Measurements from ENCODE around the gene JMJD8. TPM values are rescaled to one million over a fixed set of nuclear protein-coding genes. Genes with fewer than 3 reads are reported as not detected.
A peak's percentile ranks its signal among the peaks of the same experiment; 100 is the strongest.

JMJD8 gene
- total RNA-seq, 1 donor from 2014 or later = 63.4 TPM

DNA sequence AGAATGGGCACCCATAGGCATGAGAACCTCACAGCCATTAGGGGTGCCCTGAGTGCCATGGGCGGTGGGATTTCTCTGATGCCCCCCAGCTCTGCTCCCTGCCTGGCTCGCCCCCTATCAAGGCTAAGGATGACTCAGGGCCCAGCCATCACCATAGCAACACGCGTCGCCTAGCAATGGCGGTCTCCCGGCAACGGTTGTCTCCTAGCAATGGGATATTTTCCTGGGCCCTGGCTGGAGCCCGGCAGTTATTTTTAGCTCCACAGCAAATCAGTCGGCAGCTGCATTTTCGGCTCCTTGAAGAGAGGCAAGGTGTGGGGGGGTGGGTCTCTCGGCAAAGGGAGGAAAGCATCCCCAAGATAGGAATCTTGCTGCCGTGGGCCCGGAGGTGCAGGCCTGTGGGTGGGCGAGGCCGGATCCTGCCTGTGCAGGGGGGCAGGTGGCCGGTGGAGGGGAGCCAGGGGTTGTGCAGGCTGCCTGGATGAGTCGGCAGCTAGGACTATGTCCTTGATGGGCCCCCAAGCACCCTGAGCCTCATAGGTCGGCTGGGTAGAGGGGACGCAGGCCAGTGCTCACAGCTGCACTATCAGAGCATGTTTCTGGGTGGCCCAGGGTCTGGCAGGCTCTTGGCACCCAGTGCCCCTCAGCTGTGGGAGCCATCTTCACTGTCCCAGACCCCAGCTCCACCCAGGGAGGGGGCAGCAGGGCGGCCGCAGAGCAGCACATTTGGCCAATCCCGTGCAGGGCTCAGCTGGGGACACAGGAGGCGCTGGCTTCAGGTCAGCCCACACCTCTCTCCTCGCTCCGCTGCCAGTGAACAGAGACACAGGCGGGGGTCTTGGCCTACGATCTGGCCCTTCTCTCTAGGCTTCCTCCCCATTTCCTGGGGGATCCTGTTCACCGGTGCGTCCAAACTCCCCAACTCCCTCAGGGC, 25.7 kb upstream of the JMJD8 start:
- DNase-seq (ENCODE audit: low spot score) = no peak

DNA sequence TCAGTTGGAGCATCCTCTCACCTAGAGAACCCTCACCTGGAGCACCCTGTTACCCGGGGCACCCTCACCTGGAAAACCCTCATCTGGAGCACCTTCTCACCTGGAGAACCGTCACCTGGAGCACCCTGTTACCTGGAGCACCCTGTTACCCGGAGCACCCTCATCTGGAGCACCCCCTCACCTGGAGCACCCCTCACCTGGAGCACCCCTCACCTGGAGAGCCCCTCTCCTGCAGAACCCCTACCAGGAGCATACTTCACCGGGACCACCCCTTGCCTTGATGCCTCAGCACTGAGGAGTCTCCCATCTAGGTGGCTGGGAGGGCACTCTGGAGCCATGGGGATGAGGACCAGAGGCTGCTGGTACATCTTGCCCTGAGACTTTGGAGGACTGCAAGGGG, 24.8 kb upstream of the JMJD8 start:
- DNase-seq (ENCODE audit: low spot score) = no peak

DNA sequence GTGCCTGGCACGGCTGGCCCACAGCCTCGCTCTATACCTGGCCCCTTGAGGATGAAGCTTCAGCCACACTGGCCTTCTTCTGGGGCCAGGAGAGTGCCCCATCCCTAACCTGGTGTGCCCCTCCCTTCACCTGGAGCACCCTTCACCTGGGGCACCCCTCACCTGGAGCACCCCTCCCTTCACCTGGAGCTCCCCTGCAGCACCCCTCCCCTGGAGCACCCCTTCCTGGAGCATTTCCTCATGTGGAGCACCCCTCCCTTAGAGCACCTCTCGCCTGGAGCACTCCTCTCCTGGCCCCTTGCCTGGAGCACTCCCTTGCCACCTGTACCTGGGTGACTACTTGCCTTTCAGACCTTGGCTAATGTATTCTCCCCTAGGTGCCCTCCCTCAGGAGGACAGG, 23.9 kb upstream of the JMJD8 start:
- DNase-seq (ENCODE audit: low spot score) = no peak

DNA sequence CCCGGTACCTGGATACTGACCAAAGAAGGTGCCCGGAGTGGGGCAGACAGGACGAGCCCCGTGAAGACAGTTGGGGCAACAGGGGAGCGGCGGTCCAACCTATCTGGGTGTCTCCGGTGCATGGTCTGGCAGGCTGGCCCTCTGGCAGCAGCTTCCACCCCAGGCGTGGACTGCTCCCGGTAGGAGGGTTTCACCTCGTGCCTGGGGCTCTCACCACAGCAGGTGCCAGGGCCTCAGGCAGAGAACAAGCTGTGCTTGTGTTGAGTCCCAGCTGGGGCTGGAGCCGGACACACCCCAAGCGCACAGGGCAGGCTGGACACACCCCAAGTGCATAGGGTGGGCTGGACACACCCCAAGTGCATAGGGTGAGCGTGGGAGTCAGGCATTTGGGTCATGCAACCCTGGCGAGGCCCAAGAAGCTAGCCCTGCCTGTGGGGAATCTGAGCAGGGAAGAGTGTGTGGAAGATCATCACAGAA, 23.0 kb upstream of the JMJD8 start:
- DNase-seq (ENCODE audit: low spot score) = no peak

DNA sequence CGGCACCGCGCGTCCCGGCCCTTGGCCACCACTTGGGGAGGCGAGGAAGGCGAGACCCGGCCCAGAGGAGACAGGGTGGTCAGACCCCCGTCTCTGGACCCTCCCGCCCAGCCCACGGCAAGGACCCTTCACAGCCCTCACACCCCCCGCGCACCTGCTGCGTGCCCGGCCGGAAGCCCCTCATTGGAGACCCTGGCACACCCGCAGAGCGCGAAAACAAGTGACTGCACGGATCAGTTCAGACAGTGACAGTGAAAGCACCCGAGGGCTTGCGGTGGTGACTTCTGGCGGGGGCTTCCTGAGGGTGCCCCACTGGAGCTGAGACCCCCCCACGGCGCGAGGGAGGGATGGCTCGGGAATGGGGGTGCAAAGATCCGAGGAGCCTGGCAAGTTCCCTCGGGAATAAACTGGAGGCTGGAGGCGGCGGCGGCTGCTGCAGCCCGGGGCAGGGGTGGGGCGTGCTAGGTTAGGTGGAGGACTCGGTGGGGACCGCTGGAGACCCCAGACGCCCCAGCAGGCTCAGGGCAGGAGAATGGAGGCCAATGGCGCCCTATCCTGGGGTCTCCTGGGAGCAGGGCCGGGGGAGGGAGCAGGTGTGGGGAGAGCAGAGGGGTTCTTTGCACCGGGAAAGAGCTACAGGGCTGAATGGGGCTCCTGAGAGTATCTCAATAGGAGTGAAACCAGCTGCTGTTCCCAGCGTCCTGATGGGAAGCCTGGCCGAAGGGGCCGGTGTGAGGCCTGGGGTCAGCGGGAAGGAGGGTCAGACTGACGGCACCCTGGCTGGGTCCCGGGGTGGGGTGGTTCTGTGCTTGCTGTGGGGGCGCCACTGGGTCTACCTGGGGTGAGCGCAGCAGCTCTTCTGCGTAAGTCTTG, 22.3 kb upstream of the JMJD8 start:
- no peak for DNase-seq (ENCODE audit: low spot score)

DNA sequence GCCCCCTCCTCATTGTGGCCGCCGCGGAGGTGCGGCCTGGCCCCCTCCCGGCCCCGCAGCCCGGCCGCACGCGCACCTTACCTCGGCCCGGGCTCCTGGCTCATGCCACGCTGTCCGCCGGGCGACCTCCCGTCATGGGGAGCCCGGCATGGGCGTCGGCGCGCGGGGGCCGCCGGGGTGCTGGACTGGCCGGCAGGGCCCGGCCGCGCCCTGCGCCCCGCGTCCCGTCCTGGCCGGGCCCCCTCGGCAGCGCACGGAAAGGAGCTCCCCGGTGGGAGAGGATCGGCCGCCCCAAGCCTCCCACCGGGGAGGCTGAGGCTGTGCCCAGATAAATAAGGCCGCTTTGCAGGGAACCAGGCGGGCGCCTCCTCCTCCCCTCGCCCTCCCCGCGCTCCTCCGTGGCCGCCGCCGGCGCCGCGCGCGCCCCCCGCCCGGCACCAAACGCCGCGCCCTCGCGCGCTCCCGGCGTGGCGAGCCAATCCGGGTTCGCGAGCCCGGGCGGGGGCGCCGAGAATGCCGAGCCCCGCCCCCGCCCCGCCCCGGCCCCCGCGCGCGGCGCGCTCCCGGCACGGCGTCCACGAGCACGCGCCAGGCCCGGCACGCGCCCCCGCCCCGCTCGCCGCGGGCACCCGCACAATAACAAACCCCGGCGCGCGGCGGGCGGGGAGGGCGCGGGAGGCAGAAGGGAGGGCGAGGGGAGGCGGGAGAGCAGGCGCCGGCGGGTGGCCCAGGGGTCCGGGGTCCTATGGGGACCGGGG, 21.5 kb upstream of the JMJD8 start, which contains the start of gene FBXL16:
Gene FBXL16 (minus strand): TSS at position 371 of the 758 bp plus-strand sequence. CDS start 8,396 bp downstream, outside the sequence.
- no peak for DNase-seq (ENCODE audit: low spot score)

DNA sequence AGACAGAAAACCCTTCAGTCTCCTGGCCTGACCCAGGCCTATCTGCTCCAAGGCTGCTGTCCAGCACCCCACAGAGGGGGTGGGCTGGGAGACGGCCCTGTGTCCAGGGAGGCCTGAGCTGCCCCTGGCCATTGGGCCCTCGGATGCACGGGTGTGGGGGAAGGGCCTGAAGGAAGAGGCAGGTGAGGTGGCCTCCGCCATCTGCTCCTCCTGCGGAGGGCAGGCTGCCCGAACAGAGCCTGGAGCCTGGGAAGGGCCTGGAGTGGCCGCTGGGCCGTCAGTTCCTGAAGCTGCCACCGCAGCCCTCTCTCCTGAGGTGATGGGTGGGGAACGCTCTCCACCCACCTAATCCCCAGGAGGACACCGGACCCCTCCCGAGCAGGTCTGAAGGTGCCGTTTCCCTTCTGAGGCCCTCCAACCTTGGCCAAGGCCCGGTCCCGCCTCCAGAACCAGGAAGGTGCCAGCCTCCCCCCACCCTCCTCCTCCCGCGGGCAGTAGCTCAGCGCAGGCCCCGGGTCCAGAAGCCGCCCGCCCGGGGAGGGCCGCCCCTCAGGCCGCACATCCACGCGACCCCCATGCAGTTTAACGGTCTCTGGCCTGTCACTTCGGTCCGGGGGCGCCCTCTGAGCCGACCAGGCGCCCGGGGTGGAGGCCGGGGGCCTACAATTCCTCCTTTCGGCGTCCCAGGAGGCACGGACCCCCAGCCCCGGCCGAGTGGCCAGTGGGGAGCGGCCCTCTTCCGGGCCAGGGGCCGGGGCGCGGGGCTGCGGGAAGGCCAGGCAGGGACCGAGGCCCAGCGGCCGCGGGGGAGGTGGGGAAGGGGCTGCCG, 20.6 kb upstream of the JMJD8 start:
- no peak for DNase-seq (ENCODE audit: low spot score)

DNA sequence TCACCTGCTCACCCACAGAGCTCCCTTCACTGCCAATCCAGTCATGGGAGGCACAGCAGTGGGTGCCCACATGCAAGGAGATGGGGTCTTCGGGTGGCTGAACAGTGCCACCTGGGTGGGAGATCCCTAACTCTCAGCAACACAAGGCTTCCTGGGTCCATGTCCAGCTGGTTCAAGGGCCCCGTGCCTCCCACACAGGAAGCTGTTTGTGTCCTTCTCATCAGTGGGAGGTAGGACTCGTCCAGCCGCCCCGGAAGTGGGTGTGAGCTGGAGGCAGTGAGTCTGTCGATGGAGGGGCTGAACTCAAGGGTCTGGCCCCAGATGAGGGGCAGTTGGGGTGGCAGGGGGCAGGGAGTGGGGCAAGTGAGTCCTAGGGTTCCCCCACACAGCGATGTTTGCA, 19.9 kb upstream of the JMJD8 start:
- no peak for DNase-seq (ENCODE audit: low spot score)

DNA sequence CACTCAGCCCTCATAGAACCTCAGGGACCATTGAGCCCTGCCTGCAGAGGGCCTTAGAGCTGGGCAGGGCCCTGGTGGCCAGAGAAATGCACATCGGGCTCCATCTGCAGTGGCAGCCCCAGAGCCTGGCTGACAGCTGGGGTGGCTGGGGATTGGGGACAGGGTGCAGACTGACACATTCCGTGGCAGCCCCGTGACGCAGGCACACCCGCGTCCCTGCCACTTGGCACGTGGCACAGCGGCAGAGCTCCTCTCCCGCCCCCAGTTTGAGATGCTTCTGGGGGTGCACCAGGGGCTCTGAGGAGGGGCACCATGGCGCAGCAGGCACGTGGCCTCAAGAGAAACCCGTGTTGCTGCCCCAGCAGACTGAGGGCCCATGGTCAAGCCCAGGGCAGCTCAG, 19.3 kb upstream of the JMJD8 start:
- no peak for DNase-seq (ENCODE audit: low spot score)

DNA sequence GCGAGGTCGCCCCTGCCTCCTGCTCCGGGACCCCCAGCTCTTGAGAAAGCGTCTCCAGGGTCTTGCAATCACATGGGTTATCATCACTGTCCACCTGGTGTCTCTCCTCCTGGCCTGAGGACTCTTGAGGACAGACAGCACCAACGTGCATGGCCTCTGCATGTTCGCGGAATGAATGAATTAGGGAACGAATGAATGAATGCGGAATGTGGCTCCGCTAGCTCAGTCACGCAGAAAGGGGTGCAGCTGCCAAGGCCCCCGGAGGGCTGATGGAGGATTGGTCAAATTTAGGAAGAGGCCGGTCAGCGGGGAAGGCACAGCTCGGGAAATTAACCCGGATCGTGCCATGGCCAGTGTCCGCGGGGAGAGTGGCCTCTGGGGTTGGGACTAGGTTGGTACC, 18.2 kb upstream of the JMJD8 start:
- no peak for DNase-seq (ENCODE audit: low spot score)

DNA sequence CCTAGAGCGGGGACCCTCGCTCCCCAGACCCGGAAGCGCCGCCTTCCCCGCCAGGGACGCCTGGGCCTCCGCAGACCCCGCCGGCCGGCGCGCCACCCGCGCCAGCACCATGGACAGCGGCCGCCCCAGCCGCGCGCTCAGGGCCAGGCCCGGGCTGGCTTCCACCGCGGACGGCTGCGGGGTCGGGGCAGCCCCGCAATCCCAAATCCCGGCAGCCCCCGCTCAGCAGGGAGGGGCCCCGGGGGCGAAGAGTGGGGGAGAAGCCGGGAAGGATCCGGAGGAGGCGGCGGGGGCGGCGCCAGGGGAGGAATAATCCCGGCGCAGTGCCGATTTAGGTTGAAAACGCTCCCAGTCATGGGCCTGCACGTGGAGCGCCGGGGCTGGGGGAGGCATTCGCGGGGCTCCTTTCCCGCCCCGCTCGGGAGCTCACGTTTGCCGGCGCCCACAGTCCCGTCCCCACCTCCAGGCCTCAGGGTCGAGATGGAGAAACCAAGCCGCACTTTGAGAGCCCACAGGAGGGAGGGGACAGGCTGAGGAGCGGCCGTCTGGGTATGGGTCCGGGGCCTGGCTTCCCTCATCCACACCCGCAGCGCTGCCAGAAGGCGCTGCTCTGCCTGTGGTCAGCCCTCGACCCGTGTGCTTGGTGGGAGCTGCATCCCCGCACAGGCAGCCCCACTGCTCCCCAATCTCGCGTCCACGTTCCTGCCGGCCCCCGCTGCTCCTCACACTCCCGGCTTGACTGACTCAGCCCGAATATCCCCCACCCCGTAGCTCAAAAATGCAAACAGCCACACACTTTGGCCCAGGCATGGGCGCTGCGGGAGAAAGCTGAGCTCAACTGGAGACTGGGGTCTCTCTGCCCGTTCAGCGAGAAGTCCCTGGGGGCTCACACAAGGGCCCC, 16.8 kb upstream of the JMJD8 start:
- no peak for DNase-seq (ENCODE audit: low spot score)

DNA sequence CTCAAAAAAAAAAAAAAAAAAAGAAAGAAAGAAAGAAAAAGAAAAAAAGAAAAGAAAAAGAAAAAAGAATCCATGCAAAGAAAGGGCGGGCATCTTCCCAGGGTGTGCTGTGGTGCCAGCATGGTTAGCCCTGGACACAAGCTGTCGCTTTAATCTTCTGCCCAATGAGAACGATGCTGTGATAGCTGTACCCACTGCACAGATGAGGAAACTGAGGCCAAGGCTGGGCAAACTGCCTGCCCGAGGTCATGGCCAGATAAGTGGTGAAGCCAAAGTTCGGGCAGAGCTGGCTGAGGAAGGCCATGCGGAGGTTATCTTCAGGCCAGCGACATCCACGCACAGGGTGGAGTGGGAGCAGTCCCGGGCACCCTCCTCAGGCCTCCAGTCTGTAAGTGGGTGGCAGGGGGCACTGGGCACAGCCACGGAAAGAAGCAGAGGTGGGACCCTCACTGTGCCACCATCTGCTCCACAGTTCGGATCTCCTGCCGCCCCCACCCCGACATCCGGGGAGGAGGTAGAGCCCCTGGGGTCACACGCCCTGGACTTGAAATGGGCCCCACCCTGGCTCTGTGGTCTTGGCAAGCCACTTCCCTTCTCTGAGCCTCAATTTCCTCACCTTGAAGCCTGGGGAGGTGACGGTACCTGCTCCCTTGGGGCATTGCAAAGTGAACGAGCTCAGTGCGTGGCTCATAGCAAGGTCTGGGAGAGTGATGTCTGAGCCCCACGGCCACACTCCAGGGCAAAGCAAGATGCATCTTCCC, 15.0 kb upstream of the JMJD8 start:
- no peak for DNase-seq (ENCODE audit: low spot score)

DNA sequence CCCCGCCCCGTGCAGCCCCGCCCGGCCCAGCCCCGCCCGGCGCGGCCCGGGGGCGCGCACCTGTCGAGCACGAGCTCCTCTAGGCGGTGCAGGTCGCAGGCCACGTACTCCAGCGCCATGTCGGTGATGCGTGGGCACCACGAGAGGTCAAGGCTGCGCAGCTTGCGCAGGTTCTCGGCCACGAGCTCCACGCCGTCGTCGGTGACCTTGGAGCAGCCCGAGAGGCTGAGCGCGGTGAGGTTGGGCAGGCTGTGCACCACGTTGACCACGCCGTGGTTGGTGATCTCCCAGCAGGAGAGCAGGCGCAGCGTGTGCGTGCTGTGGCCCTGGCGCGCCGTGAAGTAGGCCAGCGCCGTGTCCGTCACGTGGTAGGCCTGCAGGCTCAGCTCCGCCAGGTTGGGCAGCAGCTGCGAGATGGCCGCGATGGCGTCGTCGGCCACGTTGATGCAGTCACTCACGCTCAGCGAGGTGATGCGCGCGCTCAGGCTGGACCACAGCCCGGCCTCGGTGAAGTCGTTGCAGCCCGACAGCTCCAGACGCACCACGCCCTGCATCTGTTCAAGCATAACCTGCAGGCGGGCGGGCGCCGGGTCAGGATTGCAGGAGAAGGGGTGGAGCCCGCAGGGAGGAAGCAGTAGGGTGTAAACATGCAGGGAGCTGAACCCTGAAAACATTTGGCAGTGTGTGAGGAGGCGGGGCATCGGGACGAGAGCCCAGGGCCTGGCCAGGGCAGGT, 11.4 kb upstream of the JMJD8 start:
- DNase-seq (ENCODE audit: low spot score) = peak; percentile 76

DNA sequence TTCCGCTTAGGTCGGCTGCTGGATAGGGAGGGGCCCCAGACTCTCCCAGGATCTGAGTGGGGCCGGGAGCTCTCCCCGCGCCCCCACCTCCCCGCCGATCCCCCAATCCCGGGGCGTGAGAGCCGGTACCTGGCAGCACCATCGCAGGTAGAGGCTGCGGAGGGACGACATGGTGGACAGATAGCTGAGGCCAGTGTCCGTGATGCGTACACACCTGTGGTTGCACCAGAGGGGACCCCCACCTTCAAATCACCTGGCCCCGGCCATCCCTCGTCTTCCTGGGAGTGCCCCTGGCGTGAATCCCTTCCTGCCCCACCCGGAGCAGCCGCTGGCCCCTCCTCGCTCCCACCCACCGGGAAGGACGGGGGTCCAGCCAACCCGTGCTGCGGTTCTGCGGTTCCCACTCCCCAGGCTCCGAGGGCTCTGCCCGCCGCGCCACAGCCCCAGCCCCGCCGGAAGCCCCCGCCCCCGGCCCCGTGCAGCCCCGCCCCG, 10.8 kb upstream of the JMJD8 start:
- DNase-seq (ENCODE audit: low spot score) = no peak

DNA sequence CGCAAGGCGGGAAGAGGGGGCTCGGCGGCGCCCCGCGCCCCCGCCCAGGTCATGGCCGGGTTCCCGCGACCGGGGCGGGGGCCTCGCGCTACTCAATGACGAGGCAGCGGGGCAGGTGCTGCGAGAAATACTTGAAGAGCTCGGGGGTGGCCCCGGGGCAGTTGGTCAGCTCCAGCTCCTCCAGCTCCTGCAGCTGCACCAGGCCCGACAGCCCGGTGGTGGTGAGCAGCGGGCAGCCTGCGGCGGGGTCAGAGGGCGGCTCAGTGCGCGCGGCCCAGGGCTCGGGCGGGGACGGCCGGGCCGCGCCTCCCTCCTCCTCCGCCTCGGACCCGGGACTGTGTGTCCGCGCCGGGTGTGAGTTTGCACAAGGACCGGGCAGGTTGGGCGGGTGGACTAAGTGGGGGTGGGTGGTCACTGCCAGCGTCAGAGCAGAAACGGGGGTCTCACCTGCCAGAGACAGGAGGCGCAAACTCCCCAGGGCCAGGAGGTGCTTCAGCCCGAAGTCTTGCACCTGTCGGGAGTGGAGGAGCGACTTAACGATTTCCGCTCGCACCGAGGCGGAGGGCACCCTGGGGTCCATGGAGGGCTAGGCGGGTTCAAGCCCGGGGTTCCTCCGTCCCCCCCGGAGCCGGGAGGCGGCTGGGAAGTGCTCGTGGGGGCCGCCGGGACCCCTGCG, 10.2 kb upstream of the JMJD8 start:
- no peak for DNase-seq (ENCODE audit: low spot score)

DNA sequence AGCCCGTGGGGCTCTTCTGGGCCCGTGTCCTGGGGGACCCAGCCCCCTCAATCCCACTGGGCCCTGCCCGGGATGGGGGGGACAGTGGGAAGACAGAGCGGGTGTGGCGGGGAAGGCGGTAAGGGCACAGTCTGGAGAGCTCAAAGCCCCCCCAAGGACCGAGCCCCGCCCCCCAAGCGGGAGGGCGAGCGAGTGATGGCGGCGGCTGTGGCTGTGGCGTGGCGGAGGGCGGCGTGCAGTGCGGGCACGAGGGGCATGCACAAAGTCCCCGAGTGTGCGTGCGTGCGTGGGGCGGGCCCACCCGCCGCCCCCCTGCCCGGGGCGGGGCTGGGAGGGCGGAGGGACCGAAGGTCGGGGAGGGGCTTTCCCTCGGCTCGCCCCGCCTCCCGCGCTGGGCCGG, 9.6 kb upstream of the JMJD8 start:
- no peak for DNase-seq (ENCODE audit: low spot score)

DNA sequence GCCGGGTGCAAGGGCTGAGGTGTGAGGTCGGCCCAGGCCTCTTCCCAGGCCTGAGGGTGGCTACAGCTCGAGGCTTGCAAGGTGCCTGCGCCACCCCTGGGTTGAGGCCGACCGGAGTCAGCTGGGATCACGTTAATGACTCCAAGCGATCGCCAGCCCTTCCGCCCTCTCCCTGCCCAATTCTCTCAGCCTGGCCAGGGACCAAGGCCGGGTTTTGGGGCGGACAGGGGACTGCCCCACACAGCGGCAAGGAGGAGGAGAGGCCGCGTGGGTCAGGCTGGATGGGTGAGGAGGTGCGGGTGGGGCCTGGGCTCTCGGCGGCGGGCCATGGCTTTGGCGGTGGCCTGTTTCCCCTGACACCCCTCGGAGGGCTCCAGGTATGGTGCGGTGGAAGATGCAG, 9.2 kb upstream of the JMJD8 start:
- no peak for DNase-seq (ENCODE audit: low spot score)
